ENCODE results near the gene GINS2. TPM values are rescaled to one million over a fixed set of nuclear protein-coding genes. Genes with fewer than 3 reads are reported as not detected.

GINS2 gene
- total RNA-seq, 2 experiments from 2014 or later, result 74.3 to 142 TPM

- no peaks in the 10 kb centered on the region for H3K9me2 ChIP-seq (ENCODE audit: insufficient read depth, low read length)
- CTCF ChIA-PET (ENCODE audit: unreplicated experiment), result no interaction called here
- no peak overlapping the region for H3K27ac ChIP-seq (ENCODE audit: low read depth, low read length, poor library complexity, severe bottlenecking)
- TF ChIP-seq CTCF (conservative IDR thresholded peaks at IDR 0.05; ENCODE audit: low read length) (no peak), EZH2phosphoT487 (IDR thresholded peaks at IDR 0.05; ENCODE audit: borderline replicate concordance, low read depth, low read length) (no peak)
- H4K20me1 ChIP-seq (ENCODE audit: insufficient read depth, low read length), result no peaks in the 10 kb centered on the region
- no peak overlapping the region for H3K4me2 ChIP-seq (ENCODE audit: low read length)
- H3K9me3 ChIP-seq (ENCODE audit: low read length), result no peaks in the 10 kb centered on the region
- no peaks in the 10 kb centered on the region for H3K79me2 ChIP-seq (ENCODE audit: insufficient read depth, low read depth, low read length)
- DNase-seq (ENCODE audit: low spot score), result no peak
- no peak overlapping the region for H3K4me3 ChIP-seq (ENCODE audit: low read depth, low read length, poor library complexity, severe bottlenecking)
- H3K4me1 ChIP-seq (ENCODE audit: insufficient read depth, low read length, poor library complexity, severe bottlenecking), result peaks cover 7% of the 10 kb centered on the region
- no peaks in the 10 kb centered on the region for H3K36me3 ChIP-seq (ENCODE audit: insufficient read depth, low read length)
- BruUV-seq (replicated peaks), result no TSS peak
- H2AFZ ChIP-seq (ENCODE audit: low read length), result no peak overlapping the region
- intact Hi-C loops (cut with micrococcal nuclease; ENCODE audit: unreplicated experiment), result no loop called here
- POLR2A ChIA-PET, result interaction anchor here (0.6 kb wide), 1 partner anchor 9 kb away, joined by 3 read pairs; no protein-coding TSS in a partner anchor
Observed at GRCh38 chr16:85724126-85724879, 35.5 kb upstream of the GINS2 start.

- intact Hi-C loops (cut with micrococcal nuclease; ENCODE audit: unreplicated experiment), result no loop called here
- Histone ChIP-seq H3K79me2 (ENCODE audit: insufficient read depth, low read depth, low read length) (no peaks in the 10 kb centered on the region), H3K4me1 (ENCODE audit: insufficient read depth, low read length, poor library complexity, severe bottlenecking) (peaks cover 8% of the 10 kb centered on the region), H3K27ac (ENCODE audit: low read depth, low read length, poor library complexity, severe bottlenecking) (no peak overlapping the region), H4K20me1 (ENCODE audit: insufficient read depth, low read length) (no peaks in the 10 kb centered on the region), H3K36me3 (ENCODE audit: insufficient read depth, low read length) (no peaks in the 10 kb centered on the region), H3K4me3 (ENCODE audit: low read depth, low read length, poor library complexity, severe bottlenecking) (no peak overlapping the region), H3K9me2 (ENCODE audit: insufficient read depth, low read length) (no peaks in the 10 kb centered on the region), H3K9me3 (ENCODE audit: low read length) (no peaks in the 10 kb centered on the region), H3K4me2 (ENCODE audit: low read length) (no peak overlapping the region), H2AFZ (ENCODE audit: low read length) (no peak overlapping the region)
- BruUV-seq (replicated peaks), result no TSS peak
- no peak for DNase-seq (ENCODE audit: low spot score)
- POLR2A ChIA-PET, result interaction anchor here (1.0 kb wide), 1 partner anchor 9 kb away, joined by 3 read pairs; no protein-coding TSS in a partner anchor
- TF ChIP-seq CTCF (conservative IDR thresholded peaks at IDR 0.05; ENCODE audit: low read length), result no peak
- TF ChIP-seq EZH2phosphoT487 (IDR thresholded peaks at IDR 0.05; ENCODE audit: borderline replicate concordance, low read depth, low read length), result no peak
- CTCF ChIA-PET (ENCODE audit: unreplicated experiment), result no interaction called here
Observed at GRCh38 chr16:85722128-85722893, 33.6 kb upstream of the GINS2 start.

- ChIA-PET CTCF (ENCODE audit: unreplicated experiment) (no interaction called here), POLR2A (interaction anchor here (0.6 kb wide), 1 partner anchor 1662 kb away, joined by 3 read pairs; no protein-coding TSS in a partner anchor)
- intact Hi-C loops (cut with micrococcal nuclease; ENCODE audit: unreplicated experiment), result no loop called here
- peaks cover 8% of the 10 kb centered on the region for H3K4me1 ChIP-seq (ENCODE audit: insufficient read depth, low read length, poor library complexity, severe bottlenecking)
- BruUV-seq (replicated peaks), result no TSS peak
- no peaks in the 10 kb centered on the region for H3K79me2 ChIP-seq (ENCODE audit: insufficient read depth, low read depth, low read length)
- H4K20me1 ChIP-seq (ENCODE audit: insufficient read depth, low read length), result no peaks in the 10 kb centered on the region
- DNase-seq (ENCODE audit: low spot score), result no peak
- H3K36me3 ChIP-seq (ENCODE audit: insufficient read depth, low read length), result no peaks in the 10 kb centered on the region
- no peaks in the 10 kb centered on the region for H3K9me2 ChIP-seq (ENCODE audit: insufficient read depth, low read length)
- H3K4me2 ChIP-seq (ENCODE audit: low read length), result no peak overlapping the region
- TF ChIP-seq EZH2phosphoT487 (IDR thresholded peaks at IDR 0.05; ENCODE audit: borderline replicate concordance, low read depth, low read length), result no peak
- TF ChIP-seq CTCF (conservative IDR thresholded peaks at IDR 0.05; ENCODE audit: low read length), result no peak
- no peak overlapping the region for H2AFZ ChIP-seq (ENCODE audit: low read length)
- no peaks in the 10 kb centered on the region for H3K9me3 ChIP-seq (ENCODE audit: low read length)
- H3K27ac ChIP-seq (ENCODE audit: low read depth, low read length, poor library complexity, severe bottlenecking), result no peak overlapping the region
- no peak overlapping the region for H3K4me3 ChIP-seq (ENCODE audit: low read depth, low read length, poor library complexity, severe bottlenecking)
Observed at GRCh38 chr16:85720302-85720637, 31.5 kb upstream of the GINS2 start.

Data from OCI-LY7 (cell line).